Neural cell (in vitro differentiated cells): ENCODE measurements around the gene SLC4A8. TPM values are rescaled to one million over a fixed set of nuclear protein-coding genes. Genes with fewer than 3 reads are reported as not detected.

ENCODE experiments used
- H2AFZ ChIP-seq: fragments of 200-600, 300-800 bp; sonication (generic), shearing (Covaris generic); 2 replicates; pipeline ENCODE4 v1.6.0; 2014; ENCODE audit warnings: low read depth, mild to moderate bottlenecking, antibody characterized with exemption, low read length, moderate library complexity
- H3F3A ChIP-seq: fragments of 200-600 bp; shearing (Covaris generic); 2 replicates; pipeline ENCODE4 v1.6.1; 2016; ENCODE audit warnings: mild to moderate bottlenecking, moderate library complexity, mixed read lengths, antibody characterized with exemption, low read length; ENCODE audit not compliant: insufficient read depth, poor library complexity, severe bottlenecking
- H3K27ac ChIP-seq: fragments of 200-600, 300-800 bp; sonication (generic), shearing (Covaris generic); 2 replicates; pipeline ENCODE4 v1.5.1; 2014; ENCODE audit warnings: mild to moderate bottlenecking, low read length, moderate library complexity
- H3K27me3 ChIP-seq: fragments of 300-800, 200-600 bp; sonication (generic), shearing (Covaris generic); 2 replicates; pipeline ENCODE4 v1.6.0; 2014; ENCODE audit warnings: mild to moderate bottlenecking, low read depth, low read length, moderate library complexity; ENCODE audit not compliant: insufficient read depth
- H3K36me3 ChIP-seq: fragments of 300-800, 200-600 bp; sonication (generic), shearing (Covaris generic); 2 replicates; pipeline ENCODE4 v1.5.1; 2014; ENCODE audit warnings: mild to moderate bottlenecking, antibody characterized with exemption, low read length, moderate library complexity; ENCODE audit not compliant: insufficient read depth
- H3K4me2 ChIP-seq: fragments of 300-800, 200-600 bp; sonication (generic), shearing (Covaris generic); 2 replicates; pipeline ENCODE4 v1.6.0; 2014; ENCODE audit warnings: mild to moderate bottlenecking, low read length
- H3K4me3 ChIP-seq: fragments of 300-800, 200-600 bp; sonication (generic), shearing (Covaris generic); 2 replicates; pipeline ENCODE4 v1.5.1; 2014; ENCODE audit warnings: mild to moderate bottlenecking, low read length, moderate library complexity
- H3K79me2 ChIP-seq: fragments of 200-600 bp; shearing (Covaris generic); replicated peaks from 2 replicates; pipeline ENCODE4 v1.6.0; 2014; ENCODE audit warnings: mild to moderate bottlenecking, low read length, moderate library complexity; ENCODE audit not compliant: insufficient read depth
- H3K9ac ChIP-seq: fragments of 300-800, 200-600 bp; sonication (generic), shearing (Covaris generic); 2 replicates; pipeline ENCODE4 v1.6.1; 2016; ENCODE audit warnings: mild to moderate bottlenecking, low read length, mixed read lengths
- H3K9me2 ChIP-seq: fragments of 200-600 bp; shearing (Covaris generic); 2 replicates; pipeline ENCODE4 v1.6.1; 2016; ENCODE audit warnings: mild to moderate bottlenecking, low read length, mixed read lengths; ENCODE audit not compliant: insufficient read depth
- H3K9me3 ChIP-seq: fragments of 200-600, 300-800 bp; sonication (generic), shearing (Covaris generic); 2 replicates; pipeline ENCODE4 v1.6.1; 2016; ENCODE audit warnings: mild to moderate bottlenecking, mixed run types, low read length, moderate library complexity, mixed read lengths
- H4K20me1 ChIP-seq: fragments of 200-600 bp; shearing (Covaris generic); 2 replicates; pipeline ENCODE4 v1.6.1; 2016; ENCODE audit warnings: mild to moderate bottlenecking, mixed run types; ENCODE audit not compliant: insufficient read depth
- EP300 ChIP-seq: fragments of 450-650 bp; conservative IDR thresholded peaks from 2 replicates; pipeline ENCODE4 v1.6.1; 2014; ENCODE audit warnings: antibody characterized with exemption, mild to moderate bottlenecking, moderate library complexity; ENCODE audit not compliant: poor library complexity, severe bottlenecking
- RAD21 ChIP-seq: fragments of 450-650 bp; conservative IDR thresholded peaks from 2 replicates; pipeline ENCODE4 v1.6.1; 2014; ENCODE audit warnings: antibody characterized with exemption, mild to moderate bottlenecking, moderate library complexity
- SMC3 ChIP-seq: fragments of 450-650 bp; conservative IDR thresholded peaks from 2 replicates; pipeline ENCODE4 v1.6.1; 2014; ENCODE audit warnings: antibody characterized with exemption, mild to moderate bottlenecking, moderate library complexity; ENCODE audit not compliant: poor library complexity
- TAF1 ChIP-seq: IDR thresholded peaks from 2 replicates; pipeline ENCODE4 v1.6.1; 2012; ENCODE audit warnings: low read depth
- polyA plus RNA-seq: library from polyadenylated mRNA; depleted of rRNA; stranded (reverse); fragments of >200 nt; gene quantifications from 2 replicates; pipeline ENCODE4 v1.2.3, GENCODE V29; 2014
- TF ChIP-seq, protein P1 (sequence below): fragments of 450-650 bp; IDR thresholded peaks from 2 replicates; pipeline ENCODE4 v1.5.1; 2014; ENCODE audit warnings: antibody characterized with exemption, mild to moderate bottlenecking, moderate library complexity; ENCODE audit not compliant: poor library complexity, severe bottlenecking
- TF ChIP-seq, protein P2 (sequence below): IDR thresholded peaks from 2 replicates; pipeline ENCODE4 v1.6.1; 2012; ENCODE audit warnings: borderline replicate concordance

Gene SLC4A8
- polyA plus RNA-seq, 1 donor from 2014 or later: 37.8 TPM

DNA sequence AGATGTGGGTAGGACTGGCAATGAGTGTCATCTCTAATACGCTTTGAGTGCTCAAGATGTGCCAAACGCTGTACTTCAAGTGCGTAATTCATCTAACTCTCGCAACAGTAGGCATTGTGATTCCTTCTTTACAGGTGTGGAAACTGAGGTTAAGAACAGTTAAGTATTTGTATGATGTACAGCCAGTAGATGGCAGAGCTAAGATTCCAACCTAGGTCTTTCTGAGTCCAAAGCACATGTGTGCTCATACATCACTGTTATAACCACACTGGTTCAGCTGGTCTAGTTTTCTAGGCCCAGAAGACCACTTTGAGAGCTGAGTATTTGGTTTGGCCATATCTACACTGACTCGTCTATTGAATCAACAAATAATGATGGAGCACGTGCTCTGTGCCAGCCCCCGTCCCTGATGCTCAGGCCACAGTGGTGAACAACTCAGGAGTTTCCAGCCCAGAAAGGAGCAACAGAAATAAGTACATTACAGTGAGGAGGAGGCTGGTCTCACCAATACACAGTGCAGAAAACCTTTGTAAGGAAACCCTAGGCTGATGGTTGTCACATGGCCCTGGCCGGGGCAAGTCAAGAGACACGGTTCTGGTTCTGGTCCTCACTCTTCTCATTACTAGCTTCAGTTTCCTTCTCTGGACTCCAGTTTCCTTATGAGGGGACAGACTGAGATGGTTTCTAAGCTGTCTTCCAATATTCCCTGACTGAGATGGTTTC is 97.1 kb downstream of the SLC4A8 start:
- Histone ChIP-seq H3K27ac (no peak overlapping the region), H3K79me2 (no peaks in the 10 kb centered on the region), H3K27me3 (no peaks in the 10 kb centered on the region)

DNA sequence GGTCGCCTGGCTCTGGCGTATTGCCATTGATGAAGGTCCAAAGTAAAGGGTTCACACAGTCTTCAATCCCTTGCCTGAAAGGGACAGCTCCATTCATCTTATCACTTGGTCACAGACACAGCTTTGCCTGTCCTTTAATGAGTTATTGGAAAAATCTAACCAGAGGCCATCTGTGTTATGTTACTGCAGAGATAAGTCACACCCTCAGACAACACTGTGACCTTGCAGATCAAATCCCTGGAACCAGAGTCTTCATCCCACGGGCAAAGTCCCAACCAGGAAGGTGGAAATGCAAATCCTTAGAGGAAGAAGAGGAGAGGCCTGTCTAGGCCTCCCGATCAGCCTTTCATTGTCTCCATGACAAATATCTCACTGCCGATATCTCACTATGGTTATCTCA is 98.1 kb downstream of the SLC4A8 start:
- no peak overlapping the region for H3K9ac ChIP-seq
- no peak overlapping the region for H3K4me3 ChIP-seq
- no peaks in the 10 kb centered on the region for H3K9me3 ChIP-seq
- H3K27me3 ChIP-seq: no peaks in the 10 kb centered on the region
- H3F3A ChIP-seq: no peaks in the 10 kb centered on the region
- H3K36me3 ChIP-seq: no peaks in the 10 kb centered on the region
- H3K79me2 ChIP-seq: no peaks in the 10 kb centered on the region
- no peaks in the 10 kb centered on the region for H4K20me1 ChIP-seq
- no peak overlapping the region for H2AFZ ChIP-seq
- no peak overlapping the region for H3K4me2 ChIP-seq
- no peak overlapping the region for H3K27ac ChIP-seq
- TF ChIP-seq RAD21 (no peak), EP300 (no peak), TAF1 (no peak)
- no peaks in the 10 kb centered on the region for H3K9me2 ChIP-seq

More for the DNA sequence above, 97.1 kb downstream of the SLC4A8 start:
- Histone ChIP-seq H3K4me3 (no peak overlapping the region), H3K9me3 (no peaks in the 10 kb centered on the region), H3K4me2 (no peak overlapping the region), H4K20me1 (no peaks in the 10 kb centered on the region), H3F3A (no peaks in the 10 kb centered on the region), H2AFZ (no peak overlapping the region), H3K9me2 (no peaks in the 10 kb centered on the region), H3K9ac (no peak overlapping the region), H3K36me3 (no peaks in the 10 kb centered on the region)
- no peak for TF ChIP-seq EP300
- peak; percentile 28 for TF ChIP-seq SMC3
- TF ChIP-seq, protein P1, sequence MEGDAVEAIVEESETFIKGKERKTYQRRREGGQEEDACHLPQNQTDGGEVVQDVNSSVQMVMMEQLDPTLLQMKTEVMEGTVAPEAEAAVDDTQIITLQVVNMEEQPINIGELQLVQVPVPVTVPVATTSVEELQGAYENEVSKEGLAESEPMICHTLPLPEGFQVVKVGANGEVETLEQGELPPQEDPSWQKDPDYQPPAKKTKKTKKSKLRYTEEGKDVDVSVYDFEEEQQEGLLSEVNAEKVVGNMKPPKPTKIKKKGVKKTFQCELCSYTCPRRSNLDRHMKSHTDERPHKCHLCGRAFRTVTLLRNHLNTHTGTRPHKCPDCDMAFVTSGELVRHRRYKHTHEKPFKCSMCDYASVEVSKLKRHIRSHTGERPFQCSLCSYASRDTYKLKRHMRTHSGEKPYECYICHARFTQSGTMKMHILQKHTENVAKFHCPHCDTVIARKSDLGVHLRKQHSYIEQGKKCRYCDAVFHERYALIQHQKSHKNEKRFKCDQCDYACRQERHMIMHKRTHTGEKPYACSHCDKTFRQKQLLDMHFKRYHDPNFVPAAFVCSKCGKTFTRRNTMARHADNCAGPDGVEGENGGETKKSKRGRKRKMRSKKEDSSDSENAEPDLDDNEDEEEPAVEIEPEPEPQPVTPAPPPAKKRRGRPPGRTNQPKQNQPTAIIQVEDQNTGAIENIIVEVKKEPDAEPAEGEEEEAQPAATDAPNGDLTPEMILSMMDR: peak; percentile 28

- Histone ChIP-seq H3K27me3 (no peaks in the 10 kb centered on the region), H3F3A (no peaks in the 10 kb centered on the region), H3K27ac (no peak overlapping the region), H3K4me2 (no peak overlapping the region), H3K4me3 (no peak overlapping the region), H3K79me2 (no peaks in the 10 kb centered on the region), H3K9ac (no peak overlapping the region), H4K20me1 (no peaks in the 10 kb centered on the region), H3K9me3 (no peaks in the 10 kb centered on the region), H3K9me2 (no peaks in the 10 kb centered on the region), H2AFZ (no peak overlapping the region), H3K36me3 (no peaks in the 10 kb centered on the region)
- TF ChIP-seq EP300: no peak
- TF ChIP-seq, protein P1: no peak
- TF ChIP-seq, protein P2, sequence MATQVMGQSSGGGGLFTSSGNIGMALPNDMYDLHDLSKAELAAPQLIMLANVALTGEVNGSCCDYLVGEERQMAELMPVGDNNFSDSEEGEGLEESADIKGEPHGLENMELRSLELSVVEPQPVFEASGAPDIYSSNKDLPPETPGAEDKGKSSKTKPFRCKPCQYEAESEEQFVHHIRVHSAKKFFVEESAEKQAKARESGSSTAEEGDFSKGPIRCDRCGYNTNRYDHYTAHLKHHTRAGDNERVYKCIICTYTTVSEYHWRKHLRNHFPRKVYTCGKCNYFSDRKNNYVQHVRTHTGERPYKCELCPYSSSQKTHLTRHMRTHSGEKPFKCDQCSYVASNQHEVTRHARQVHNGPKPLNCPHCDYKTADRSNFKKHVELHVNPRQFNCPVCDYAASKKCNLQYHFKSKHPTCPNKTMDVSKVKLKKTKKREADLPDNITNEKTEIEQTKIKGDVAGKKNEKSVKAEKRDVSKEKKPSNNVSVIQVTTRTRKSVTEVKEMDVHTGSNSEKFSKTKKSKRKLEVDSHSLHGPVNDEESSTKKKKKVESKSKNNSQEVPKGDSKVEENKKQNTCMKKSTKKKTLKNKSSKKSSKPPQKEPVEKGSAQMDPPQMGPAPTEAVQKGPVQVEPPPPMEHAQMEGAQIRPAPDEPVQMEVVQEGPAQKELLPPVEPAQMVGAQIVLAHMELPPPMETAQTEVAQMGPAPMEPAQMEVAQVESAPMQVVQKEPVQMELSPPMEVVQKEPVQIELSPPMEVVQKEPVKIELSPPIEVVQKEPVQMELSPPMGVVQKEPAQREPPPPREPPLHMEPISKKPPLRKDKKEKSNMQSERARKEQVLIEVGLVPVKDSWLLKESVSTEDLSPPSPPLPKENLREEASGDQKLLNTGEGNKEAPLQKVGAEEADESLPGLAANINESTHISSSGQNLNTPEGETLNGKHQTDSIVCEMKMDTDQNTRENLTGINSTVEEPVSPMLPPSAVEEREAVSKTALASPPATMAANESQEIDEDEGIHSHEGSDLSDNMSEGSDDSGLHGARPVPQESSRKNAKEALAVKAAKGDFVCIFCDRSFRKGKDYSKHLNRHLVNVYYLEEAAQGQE: no peak
These were observed 99.8 kb downstream of the SLC4A8 start for GRCh38 chr12:51524386-51524901.
